ENCODE measurements around the gene ZNF268.

Gene ZNF268

GRCh38 chr12:133181238-133181959, at the start of gene ZNF268:
Gene ZNF268, plus strand, starts transcription at chr12:133181495. Its CDS starts 503 bp downstream, at chr12:133181998.
- DNase-seq (ENCODE audit: insufficient read length, low spot score) = peak; percentile 82
- FAIRE-seq = no peak
- TF ChIP-seq CTCF (IDR thresholded peaks at IDR 0.05; ENCODE audit: insufficient read depth, missing control alignments) = peak; percentile 68

- DNase-seq (ENCODE audit: insufficient read length, low spot score) (no peak), FAIRE-seq (no peak)
- no peak for TF ChIP-seq CTCF (IDR thresholded peaks at IDR 0.05; ENCODE audit: insufficient read depth, missing control alignments)
Observed at GRCh38 chr12:133135747-133136146, 45.5 kb upstream of the ZNF268 start.

DNA sequence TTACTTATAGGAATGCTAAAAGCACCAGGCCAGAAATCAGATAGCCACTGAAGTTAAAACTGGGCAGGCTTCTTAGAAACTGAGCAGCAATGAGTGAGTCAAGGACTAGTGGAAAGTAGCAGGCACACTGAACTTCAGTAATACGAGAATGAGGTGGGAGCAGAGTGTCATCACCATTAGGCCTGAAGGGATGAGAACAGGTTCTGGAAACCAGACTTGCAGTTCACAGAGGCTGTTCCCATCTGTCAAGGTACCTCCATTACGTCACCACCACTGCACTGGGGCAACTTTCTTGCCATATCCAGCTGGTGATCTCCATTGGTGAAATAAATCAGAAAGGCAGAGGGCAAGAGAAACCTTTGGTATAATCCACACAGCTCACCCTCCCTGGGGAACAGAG, 35.3 kb upstream of the ZNF268 start:
- no peak for TF ChIP-seq CTCF (IDR thresholded peaks at IDR 0.05; ENCODE audit: insufficient read depth, missing control alignments)
- no peak for FAIRE-seq

DNA sequence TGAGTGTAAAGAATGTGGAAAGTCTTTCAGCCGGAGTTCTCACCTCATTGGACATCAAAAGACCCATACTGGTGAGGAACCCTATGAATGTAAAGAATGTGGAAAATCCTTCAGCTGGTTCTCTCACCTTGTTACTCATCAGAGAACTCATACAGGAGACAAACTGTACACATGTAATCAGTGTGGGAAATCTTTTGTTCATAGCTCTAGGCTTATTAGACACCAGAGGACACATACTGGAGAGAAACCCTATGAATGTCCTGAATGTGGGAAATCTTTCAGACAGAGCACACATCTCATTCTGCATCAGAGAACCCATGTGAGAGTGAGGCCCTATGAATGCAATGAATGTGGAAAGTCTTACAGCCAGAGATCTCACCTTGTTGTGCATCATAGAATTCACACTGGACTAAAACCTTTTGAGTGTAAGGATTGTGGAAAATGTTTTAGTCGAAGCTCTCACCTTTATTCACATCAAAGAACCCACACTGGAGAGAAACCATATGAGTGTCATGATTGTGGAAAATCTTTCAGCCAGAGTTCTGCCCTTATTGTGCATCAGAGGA, 25.1 kb upstream of the ZNF268 start:
- DNase-seq (ENCODE audit: insufficient read length, low spot score) = no peak
- TF ChIP-seq CTCF (IDR thresholded peaks at IDR 0.05; ENCODE audit: insufficient read depth, missing control alignments) = no peak
- FAIRE-seq = no peak

More for the DNA sequence above, 35.3 kb upstream of the ZNF268 start:
- DNase-seq (ENCODE audit: insufficient read length, low spot score) = no peak

DNA sequence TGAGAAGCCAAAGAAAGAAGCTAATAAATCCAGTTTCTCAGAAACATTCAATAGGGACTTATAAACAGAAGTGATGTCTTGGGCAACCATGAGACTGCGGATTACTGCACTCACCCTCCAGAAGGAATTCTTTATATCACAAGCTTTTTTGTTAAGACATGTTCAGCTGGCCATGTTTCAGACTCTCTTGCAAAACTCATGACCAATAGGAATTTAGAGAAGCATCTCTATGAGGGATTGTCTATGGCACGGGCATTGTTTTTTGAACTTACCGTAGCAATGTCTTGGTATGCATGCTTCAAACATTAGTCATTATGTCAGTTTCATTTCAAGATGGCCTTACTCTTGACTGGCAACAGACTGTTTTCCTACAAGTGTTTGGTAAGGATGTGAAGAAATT, 15.5 kb upstream of the ZNF268 start:
- no peak for DNase-seq (ENCODE audit: insufficient read length, low spot score)
- TF ChIP-seq CTCF (IDR thresholded peaks at IDR 0.05; ENCODE audit: insufficient read depth, missing control alignments) = no peak
- FAIRE-seq = no peak

- DNase-seq (ENCODE audit: insufficient read length, low spot score) (no peak), FAIRE-seq (no peak)
- no peak for TF ChIP-seq CTCF (IDR thresholded peaks at IDR 0.05; ENCODE audit: insufficient read depth, missing control alignments)
Observed at GRCh38 chr12:133172491-133172890, 8.8 kb upstream of the ZNF268 start.

DNA sequence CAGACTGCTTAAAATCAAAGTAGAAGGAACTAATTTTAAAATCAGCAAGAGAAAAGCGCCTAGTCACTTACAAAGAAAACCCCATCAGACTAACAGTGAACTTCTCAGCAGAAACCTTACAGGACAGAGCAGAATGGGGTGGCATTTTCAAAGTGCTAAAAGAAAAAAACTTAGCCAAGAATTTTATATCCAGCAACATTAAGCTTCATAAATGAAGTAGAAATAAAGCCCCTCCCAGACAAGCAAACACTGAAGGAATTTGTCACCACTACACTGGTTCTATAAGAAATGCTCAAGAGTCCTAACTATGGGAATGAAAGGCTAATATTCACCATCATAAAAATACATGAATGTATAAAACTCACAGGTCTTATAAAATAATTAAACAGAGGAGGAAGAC, 6.4 kb upstream of the ZNF268 start:
- DNase-seq (ENCODE audit: insufficient read length, low spot score) (no peak), FAIRE-seq (no peak)
- no peak for TF ChIP-seq CTCF (IDR thresholded peaks at IDR 0.05; ENCODE audit: insufficient read depth, missing control alignments)
